AG09309 (cell line): ENCODE data around the gene MAP9.
"Not testable (repeated sequence)": the region's sequence is repeated elsewhere in the genome, so short reads cannot be mapped to it uniquely, and the experiment has no call there.

Experiments
- DNase-seq: peaks from one replicate; pipeline ENCODE4 v3.0.0-alpha.2; 2010; ENCODE audit warnings: low read depth
- H3K4me3 ChIP-seq: 2 replicates; pipeline ENCODE4 v1.5.1; 2011; ENCODE audit warnings: mild to moderate bottlenecking, low read depth, low read length, moderate library complexity; ENCODE audit not compliant: control insufficient read depth
- TF ChIP-seq, protein P1 (sequence below): IDR thresholded peaks from 2 replicates; pipeline ENCODE4 v1.5.1; 2011; ENCODE audit warnings: mild to moderate bottlenecking, low read depth, low read length, inconsistent platforms; ENCODE audit not compliant: insufficient read depth, control insufficient read depth; ENCODE audit errors: missing control alignments

The MAP9 gene

DNA sequence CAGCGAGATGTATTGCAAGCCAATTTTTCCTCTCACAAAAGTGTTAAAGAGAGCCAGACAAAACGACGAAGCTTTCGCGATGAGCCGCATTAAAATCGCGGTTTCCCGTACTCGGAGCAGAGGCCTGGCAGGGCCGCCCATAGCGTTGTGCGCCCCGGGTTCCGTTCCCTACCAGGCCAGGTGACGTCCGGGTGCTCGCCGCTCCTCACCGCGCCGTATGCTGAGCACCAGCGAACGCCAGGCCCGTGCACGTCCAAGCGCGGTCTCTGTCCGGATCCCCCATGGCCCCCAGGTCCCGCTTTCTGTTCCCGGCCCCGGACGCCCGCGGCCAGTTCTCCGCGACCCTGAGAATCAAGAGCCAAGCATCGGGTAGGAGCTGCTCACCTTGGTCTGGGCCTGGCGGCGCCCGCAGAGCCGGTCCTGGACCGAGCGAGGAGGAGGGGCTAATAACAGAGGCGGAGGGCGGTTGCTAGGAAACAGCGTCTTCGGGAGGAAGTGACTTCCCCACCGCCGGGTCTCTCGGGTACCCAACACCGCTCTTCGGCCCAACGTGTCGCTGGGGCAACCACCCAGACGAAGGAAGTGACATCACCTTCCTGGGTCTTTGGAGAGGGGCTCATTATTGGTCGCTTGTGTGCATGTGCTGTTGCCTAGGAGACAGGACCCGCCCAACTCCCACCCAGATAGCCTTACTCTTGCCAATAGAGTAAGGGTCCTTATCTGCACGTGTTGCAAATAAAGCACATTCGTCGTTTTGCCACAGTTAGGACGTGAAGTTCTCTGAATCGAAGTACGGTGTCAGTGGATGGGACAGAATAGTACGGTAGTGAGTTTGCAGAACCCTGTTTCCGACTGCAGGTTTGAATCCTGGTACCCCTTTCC lies at the start of gene MAP9:
Gene MAP9 (minus strand): TSS at position 579 of the 882 bp plus-strand sequence. CDS start 1,115 bp downstream, outside the sequence.
- TF ChIP-seq, protein P1, sequence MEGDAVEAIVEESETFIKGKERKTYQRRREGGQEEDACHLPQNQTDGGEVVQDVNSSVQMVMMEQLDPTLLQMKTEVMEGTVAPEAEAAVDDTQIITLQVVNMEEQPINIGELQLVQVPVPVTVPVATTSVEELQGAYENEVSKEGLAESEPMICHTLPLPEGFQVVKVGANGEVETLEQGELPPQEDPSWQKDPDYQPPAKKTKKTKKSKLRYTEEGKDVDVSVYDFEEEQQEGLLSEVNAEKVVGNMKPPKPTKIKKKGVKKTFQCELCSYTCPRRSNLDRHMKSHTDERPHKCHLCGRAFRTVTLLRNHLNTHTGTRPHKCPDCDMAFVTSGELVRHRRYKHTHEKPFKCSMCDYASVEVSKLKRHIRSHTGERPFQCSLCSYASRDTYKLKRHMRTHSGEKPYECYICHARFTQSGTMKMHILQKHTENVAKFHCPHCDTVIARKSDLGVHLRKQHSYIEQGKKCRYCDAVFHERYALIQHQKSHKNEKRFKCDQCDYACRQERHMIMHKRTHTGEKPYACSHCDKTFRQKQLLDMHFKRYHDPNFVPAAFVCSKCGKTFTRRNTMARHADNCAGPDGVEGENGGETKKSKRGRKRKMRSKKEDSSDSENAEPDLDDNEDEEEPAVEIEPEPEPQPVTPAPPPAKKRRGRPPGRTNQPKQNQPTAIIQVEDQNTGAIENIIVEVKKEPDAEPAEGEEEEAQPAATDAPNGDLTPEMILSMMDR: no peak
- H3K4me3 ChIP-seq: peak within 1 kb of the TSS; percentile 97
- DNase-seq: peak; percentile 67

DNA sequence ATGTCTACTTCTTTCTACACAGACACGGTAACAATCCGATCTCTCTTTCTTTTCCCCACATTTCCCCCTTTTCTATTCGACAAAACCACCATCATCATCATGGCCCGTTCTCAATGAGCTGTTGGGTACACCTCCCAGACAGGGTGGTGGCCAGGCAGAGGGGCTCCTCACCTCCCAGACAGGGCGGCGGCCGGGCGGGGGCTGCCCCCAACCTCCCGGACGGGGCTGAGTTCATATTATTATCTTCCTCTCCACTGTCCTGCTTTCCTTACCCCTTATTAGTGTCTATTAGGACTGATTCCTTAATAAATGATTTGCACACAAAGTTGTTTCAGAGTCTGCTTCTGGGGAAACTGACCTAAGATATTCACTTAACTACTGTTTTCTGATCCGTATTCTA lies 48.0 kb upstream of the MAP9 start:
- not testable (repeated sequence) for H3K4me3 ChIP-seq, DNase-seq

DNA sequence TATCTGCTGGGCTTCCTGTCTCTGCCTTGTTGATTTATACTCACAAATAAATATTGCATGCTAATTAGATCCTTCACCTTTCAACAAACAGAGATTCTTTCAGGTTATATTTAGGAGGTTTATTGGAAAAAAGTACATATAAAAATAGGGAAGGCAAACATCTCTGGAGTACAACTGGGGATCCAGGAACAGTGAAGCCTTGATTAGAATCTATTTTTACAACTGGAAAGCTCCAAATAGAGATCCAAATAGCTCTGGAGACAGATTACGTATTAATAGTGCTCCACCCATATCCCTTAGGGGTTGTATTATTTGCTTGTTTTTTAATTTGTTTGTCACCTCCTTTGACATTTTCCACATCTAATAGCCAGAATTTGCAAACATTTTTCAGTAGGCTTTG lies 46.9 kb upstream of the MAP9 start:
- no peak overlapping the region for H3K4me3 ChIP-seq
- TF ChIP-seq, protein P1: no peak
- no peak for DNase-seq

DNA sequence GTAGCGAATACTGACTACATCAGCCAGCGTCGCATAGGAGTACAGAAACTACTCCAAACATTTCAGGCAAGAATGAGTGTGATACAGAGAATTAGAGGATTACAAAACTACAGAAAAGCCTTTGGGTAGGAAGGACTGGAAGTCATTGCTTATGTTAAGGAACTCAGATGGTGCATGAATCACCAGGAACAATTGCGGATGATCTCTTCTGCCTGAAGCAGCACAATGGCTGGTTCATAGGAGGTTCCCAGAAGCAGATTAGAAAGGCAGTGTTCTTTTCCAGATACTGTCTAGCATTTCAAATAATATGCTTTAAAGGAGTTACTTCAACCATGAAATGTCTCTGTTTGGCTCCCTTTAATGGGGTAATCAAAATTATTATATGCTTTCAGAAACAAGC lies 42.5 kb upstream of the MAP9 start:
- TF ChIP-seq, protein P1: no peak
- no peak for DNase-seq
- H3K4me3 ChIP-seq: no peak overlapping the region

DNA sequence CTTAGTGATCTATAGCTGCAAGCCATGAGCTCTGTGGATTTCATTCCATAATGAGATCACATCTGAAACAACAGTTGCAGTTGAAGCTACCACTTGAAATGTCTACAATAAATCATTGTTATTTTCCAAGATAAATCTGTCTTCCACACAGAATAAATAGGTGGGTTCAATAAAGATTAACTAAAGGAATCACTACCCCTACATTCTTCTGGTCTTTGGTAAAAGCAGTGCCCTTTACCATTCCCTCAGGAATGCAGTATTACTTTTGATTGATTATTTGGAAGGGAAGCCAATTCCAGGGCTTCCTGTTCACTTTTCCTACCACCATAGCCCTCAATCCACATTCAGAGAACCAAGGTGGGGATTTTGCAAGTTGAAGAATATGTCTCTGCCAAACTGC lies 38.9 kb upstream of the MAP9 start:
- DNase-seq: no peak
- TF ChIP-seq, protein P1: no peak
- no peak overlapping the region for H3K4me3 ChIP-seq

DNA sequence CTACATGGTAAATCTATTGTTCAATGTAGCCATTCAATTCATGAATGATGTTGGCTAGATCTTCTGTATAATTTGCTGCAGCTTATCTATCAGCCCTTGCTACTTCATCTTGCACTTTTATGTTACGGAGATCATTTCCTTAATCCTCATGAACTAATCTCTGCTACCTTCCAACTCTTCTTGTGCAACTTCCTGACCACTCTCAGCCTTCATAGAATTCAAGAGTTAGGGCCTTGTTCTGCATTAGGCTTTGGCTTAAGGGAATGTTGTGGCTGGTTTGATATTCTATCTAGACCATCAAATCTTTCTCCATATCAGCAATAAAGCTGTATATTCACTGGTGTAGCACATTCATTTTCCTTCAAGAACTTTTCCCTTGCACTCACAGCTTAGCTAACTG lies 36.7 kb upstream of the MAP9 start:
- H3K4me3 ChIP-seq: no peak overlapping the region
- TF ChIP-seq, protein P1: no peak
- DNase-seq: no peak

DNA sequence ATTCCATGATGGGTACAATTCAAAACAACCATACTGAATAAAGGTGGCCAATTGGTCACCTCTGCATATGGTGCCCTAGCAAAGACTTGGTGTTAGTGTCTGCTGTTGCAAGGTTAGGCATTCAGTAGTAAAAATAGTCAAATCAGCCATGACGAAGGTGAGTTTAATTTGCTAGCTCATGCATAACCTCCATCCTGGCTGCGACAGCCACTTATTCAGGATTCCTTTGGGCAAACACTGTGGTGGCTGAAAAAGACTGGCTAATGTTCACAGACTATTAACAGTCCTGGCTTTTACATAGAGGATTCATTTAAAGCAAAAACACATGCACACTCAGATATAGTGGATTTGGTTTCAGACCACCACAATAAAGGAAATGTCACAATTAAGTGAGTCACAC lies 34.8 kb upstream of the MAP9 start:
- no peak overlapping the region for H3K4me3 ChIP-seq
- TF ChIP-seq, protein P1: no peak
- DNase-seq: no peak
